OCI-LY3 (cell line): ENCODE results near the gene HTR3B.

ENCODE experiments used
- CTCF ChIP-seq: fragments of 200-600, 300-600 bp; sonication (generic); IDR thresholded peaks from 2 replicates; pipeline ENCODE4 v1.5.1; 2014; ENCODE audit warnings: antibody characterized with exemption, low read length, low read depth
- EZH2phosphoT487 ChIP-seq: fragments of 200-600 bp; shearing (Covaris generic); IDR thresholded peaks from 2 replicates; pipeline ENCODE4 v1.6.1; 2018; ENCODE audit warnings: antibody characterized with exemption, mixed run types, low read depth

GRCh38 chr11:113874581-113875233 is 29.9 kb upstream of the HTR3B start:
- TF ChIP-seq CTCF (no peak), EZH2phosphoT487 (no peak)
